NT2/D1 (cell line): Measurements from ENCODE around the gene NUMB.

Experiments
- SUZ12 ChIP-seq: IDR thresholded peaks from 2 replicates; pipeline ENCODE4 v1.6.1; 2011; ENCODE audit not compliant: insufficient read length, insufficient read depth; ENCODE audit errors: extremely low read depth
- YY1 ChIP-seq: IDR thresholded peaks from 2 replicates; pipeline ENCODE4 v1.6.1; 2011; ENCODE audit not compliant: insufficient read length, insufficient read depth

DNA sequence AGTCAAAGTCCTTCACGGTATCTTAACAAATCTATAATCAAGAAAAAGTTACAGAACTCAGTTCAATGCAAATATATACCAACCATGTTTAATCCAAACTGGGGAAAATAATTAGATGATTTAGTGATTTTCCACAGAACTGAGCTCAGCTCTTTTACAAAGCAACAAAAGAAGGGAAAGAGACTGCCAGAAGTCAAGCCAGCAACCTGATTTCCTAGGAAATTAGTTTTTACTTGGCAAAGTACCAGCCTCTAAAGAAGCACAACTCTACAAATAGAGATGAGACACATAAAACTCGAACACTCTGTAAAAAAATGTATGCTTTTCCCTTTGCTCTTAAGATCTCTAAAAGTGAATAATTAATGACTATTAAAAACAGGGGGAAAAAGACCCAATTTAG lies 19.4 kb downstream of the NUMB start:
- no peak for TF ChIP-seq YY1
- TF ChIP-seq SUZ12 = no peak
